ENCODE data around the gene ATP6V0E1.

- TF ChIP-seq CTCF (IDR thresholded peaks at IDR 0.05; ENCODE audit: insufficient read depth, low read length, poor library complexity, severe bottlenecking): no peak
- TF ChIP-seq EZH2phosphoT487 (conservative IDR thresholded peaks at IDR 0.05; ENCODE audit: low read length): no peak
These were observed 45.3 kb downstream of the ATP6V0E1 start for GRCh38 chr5:173028811-173029327.

Data from SU-DHL-6 (cell line).